NB4 (cell line): Measurements from ENCODE around the gene KCNJ5.

Experiments
- DNase-seq: peaks from one replicate; pipeline ENCODE4 v3.0.0; 2010; ENCODE audit warnings: low read depth
- H3K4me3 ChIP-seq: one replicate; pipeline ENCODE4 v1.5.1; 2011; ENCODE audit warnings: mild to moderate bottlenecking, low read depth, low read length, moderate library complexity
- MYC ChIP-seq: IDR thresholded peaks from 2 replicates; pipeline ENCODE4 v1.6.1; 2011; ENCODE audit warnings: low read depth, low read length
- POLR2A ChIP-seq: IDR thresholded peaks from 2 replicates; pipeline ENCODE4 v1.6.1; 2011; ENCODE audit warnings: mild to moderate bottlenecking; ENCODE audit not compliant: insufficient read length; ENCODE audit errors: extremely low read depth
- TF ChIP-seq, protein P1 (sequence below): IDR thresholded peaks from one replicate; pipeline ENCODE4 v1.5.1; 2012; ENCODE audit warnings: low read depth, low read length
- TF ChIP-seq, protein P2 (sequence below): IDR thresholded peaks from 2 replicates; pipeline ENCODE4 v1.6.1; 2011; ENCODE audit warnings: low read depth, low read length

KCNJ5 gene

DNA sequence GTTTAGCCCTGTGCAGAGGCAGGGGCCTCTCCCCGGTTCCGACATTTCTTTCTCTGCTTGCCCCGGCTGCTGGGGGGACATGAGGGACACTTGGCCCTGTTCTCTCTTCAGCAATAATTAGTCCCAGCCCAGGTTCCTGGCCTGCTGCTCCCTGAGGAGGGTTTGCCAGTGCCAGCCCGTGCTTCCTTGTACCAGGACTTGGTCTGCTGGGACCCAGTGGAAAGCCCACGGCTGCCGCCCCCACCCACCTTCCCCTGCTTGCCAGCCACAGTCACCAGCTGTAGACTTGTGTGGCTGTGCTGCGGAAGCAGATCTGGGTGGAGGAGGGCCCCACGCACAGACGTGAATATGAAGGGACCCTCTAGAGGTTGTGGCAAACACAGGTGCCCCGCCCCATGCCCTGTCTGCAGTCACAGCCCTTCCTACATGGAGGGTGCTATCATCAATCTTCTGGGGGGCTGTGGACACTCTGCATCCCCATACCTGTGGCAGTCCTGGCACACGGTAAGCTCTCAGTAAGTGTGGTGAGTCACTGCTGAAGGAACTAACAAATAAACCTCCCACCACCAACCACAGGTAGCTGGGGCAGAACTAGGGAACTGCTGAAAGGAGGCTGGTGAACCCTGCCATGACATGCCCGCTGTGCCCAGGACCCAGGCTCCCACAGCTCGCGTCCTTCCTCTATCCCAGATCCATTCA is 50.6 kb downstream of the KCNJ5 start:
- no peak for DNase-seq
- TF ChIP-seq MYC = no peak
- TF ChIP-seq POLR2A = no peak
- TF ChIP-seq, protein P1, sequence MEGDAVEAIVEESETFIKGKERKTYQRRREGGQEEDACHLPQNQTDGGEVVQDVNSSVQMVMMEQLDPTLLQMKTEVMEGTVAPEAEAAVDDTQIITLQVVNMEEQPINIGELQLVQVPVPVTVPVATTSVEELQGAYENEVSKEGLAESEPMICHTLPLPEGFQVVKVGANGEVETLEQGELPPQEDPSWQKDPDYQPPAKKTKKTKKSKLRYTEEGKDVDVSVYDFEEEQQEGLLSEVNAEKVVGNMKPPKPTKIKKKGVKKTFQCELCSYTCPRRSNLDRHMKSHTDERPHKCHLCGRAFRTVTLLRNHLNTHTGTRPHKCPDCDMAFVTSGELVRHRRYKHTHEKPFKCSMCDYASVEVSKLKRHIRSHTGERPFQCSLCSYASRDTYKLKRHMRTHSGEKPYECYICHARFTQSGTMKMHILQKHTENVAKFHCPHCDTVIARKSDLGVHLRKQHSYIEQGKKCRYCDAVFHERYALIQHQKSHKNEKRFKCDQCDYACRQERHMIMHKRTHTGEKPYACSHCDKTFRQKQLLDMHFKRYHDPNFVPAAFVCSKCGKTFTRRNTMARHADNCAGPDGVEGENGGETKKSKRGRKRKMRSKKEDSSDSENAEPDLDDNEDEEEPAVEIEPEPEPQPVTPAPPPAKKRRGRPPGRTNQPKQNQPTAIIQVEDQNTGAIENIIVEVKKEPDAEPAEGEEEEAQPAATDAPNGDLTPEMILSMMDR = no peak
- TF ChIP-seq, protein P2, sequence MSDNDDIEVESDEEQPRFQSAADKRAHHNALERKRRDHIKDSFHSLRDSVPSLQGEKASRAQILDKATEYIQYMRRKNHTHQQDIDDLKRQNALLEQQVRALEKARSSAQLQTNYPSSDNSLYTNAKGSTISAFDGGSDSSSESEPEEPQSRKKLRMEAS = no peak
- no peak overlapping the region for H3K4me3 ChIP-seq

DNA sequence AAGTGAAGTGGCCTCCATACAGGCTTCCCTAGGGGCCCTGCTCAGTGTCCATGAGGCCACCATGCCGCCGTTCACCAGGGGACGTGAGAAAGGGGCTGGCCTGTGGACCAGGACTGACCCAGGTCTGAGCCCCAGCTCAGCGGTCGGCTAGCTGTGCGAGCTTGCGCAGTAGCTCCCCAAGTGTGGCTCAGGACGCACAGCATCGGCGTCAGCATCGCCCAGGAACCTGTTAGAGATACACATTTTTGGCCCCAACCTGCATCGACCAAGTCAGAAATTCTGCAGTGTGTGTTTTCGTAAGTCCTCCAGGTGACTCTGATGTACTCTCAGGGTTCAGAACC is 51.1 kb downstream of the KCNJ5 start:
- DNase-seq = no peak
- H3K4me3 ChIP-seq = no peak overlapping the region
- TF ChIP-seq, protein P2 = no peak
- TF ChIP-seq MYC (no peak), POLR2A (no peak)
- TF ChIP-seq, protein P1 = no peak

DNA sequence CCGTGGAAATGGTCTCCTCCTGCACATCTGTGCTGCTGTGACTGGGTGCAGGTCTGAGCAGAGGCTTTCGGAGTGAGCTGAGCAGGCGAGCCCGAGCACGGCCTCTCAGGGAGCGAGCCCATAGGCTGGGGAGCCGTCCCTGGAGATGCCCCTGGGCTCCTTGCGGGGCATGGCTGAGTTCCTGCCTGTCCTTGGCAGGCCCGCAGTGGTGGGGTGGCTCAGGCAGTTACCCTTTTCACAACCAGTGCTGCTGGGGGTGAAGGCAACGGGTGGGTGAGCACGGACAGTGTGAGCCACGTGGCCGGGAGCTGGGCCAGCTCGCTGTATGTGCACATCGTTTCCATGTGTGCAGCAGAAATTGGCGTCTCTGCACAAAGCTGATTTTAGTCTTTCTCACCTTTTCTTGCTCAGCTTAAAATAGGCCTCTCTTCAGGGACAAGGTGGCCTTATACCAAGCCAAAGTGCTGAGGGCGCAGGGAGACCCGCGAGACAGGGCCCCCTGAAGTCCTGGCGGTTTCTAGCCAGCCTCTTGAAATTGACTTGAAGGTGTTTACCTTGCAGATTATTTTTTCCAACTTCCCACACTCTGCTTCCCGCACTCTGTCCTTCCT is 51.8 kb downstream of the KCNJ5 start, which contains the start of gene TP53AIP1:
Gene TP53AIP1, minus strand, starts transcription at position 55 of the 611 bp plus-strand sequence. CDS start 5,053 bp downstream, outside the sequence.
- TF ChIP-seq MYC (no peak), POLR2A (no peak)
- TF ChIP-seq, protein P2 = no peak
- TF ChIP-seq, protein P1 = no peak
- no peak for DNase-seq
- no peak within 1 kb of the TSS for H3K4me3 ChIP-seq

DNA sequence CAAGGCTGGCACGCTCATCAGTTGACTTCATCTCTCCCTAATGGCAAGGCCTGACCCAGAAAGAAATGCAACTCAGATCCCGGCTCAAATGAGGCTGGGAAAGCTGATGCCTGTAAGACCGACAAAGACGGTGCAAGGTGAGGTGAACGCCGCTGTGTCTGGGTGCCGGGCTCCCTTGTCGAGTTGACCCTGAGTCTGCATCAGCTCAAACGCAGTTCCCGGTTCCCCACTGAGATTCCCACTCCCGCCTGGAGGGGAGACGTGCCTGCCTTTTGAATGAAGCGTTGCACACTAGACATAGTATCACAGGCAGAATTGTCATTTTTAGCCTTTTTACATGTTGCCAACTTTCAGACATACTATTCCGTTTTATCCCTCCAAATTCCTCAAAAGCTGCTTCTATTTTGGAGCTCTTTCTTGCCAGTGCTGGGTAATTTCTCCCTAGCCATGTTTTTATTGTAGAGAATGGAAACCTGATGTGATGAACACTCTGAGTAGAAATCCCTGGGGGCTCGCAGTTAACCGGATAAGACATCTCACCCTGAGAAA is 52.3 kb downstream of the KCNJ5 start:
- TF ChIP-seq, protein P1 = no peak
- TF ChIP-seq POLR2A (no peak), MYC (no peak)
- TF ChIP-seq, protein P2 = no peak
- H3K4me3 ChIP-seq = no peak overlapping the region
- DNase-seq = no peak

DNA sequence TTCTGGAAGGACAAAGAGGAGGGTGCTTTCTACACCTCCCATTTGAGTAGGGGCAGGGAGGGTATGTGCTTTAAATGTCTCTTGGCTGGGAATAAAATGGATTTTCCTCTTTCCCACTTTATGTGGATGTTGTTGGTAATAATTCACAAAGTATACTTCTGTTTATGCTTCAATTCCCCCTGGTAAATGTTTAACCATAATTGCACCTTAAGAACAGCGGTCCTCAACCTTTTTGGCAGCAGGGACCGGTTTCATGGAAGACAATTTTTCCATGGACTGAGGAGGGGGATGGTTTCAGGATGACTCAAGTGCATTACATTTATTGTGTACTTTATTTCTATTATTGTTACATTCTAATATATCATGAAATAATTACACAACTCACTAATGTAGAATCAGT is 55.5 kb downstream of the KCNJ5 start:
- no peak overlapping the region for H3K4me3 ChIP-seq
- DNase-seq = no peak
- TF ChIP-seq, protein P1 = no peak
- TF ChIP-seq MYC (no peak), POLR2A (no peak)
- TF ChIP-seq, protein P2 = no peak
